H1 (cell line): ENCODE data around the gene MYLK. TPM values are rescaled to one million over a fixed set of nuclear protein-coding genes. Genes with fewer than 3 reads are reported as not detected.

Experiments used
- CTCF ChIA-PET: fragments of 300-600 bp; sonication (Branson Sonifier 250); formaldehyde crosslinking; loops from one replicate; lab custom pipeline; 2021; ENCODE audit not compliant: partially characterized antibody; lab: Charles Lee
- POLR2A ChIA-PET: fragments of 300-600 bp; sonication (Branson Sonifier 250); formaldehyde crosslinking; loops from one replicate; lab custom pipeline; 2021; ENCODE audit warnings: inconsistent platforms; ENCODE audit not compliant: partially characterized antibody; lab: Charles Lee
- DNase-seq, 2 experiments: peaks; one replicate each; pipeline versions ENCODE4 v3.0.0 to v3.0.0-alpha.2; 2010 to 2022; ENCODE audit warnings: low spot score in 2 of 2, low read depth in 1 of 2, mixed read lengths in 1 of 2
- FAIRE-seq: peaks from 2 replicates; lab custom pipeline; 2011; peaks lifted over from hg19 to GRCh38; lab: Jason Lieb, UNC
- H2AFZ ChIP-seq: 2 replicates; pipeline ENCODE4 v1.8.1; 2012; ENCODE audit warnings: low read length, inconsistent platforms
- H2AK5ac ChIP-seq: 2 replicates; pipeline ENCODE4 v1.6.1; 2013; ENCODE audit warnings: low read depth, low read length
- H2BK120ac ChIP-seq: replicated peaks from 2 replicates; pipeline ENCODE3; 2013; ENCODE audit warnings: low read depth, low read length, inconsistent platforms
- H2BK12ac ChIP-seq: 2 replicates; pipeline ENCODE4 v1.6.1; 2013; ENCODE audit warnings: low read depth, low read length
- H2BK15ac ChIP-seq: 2 replicates; pipeline ENCODE4 v1.6.1; 2013; ENCODE audit warnings: low read length
- H2BK20ac ChIP-seq: 2 replicates; pipeline ENCODE4 v1.6.1; 2013; ENCODE audit warnings: low read length
- H2BK5ac ChIP-seq: 2 replicates; pipeline ENCODE4 v1.6.1; 2013; ENCODE audit warnings: low read depth, low read length
- H3K14ac ChIP-seq: 2 replicates; pipeline ENCODE4 v1.6.1; 2013; ENCODE audit warnings: inconsistent platforms; ENCODE audit not compliant: insufficient read length
- H3K18ac ChIP-seq: 2 replicates; pipeline ENCODE4 v1.6.1; 2013; ENCODE audit warnings: low read length; ENCODE audit errors: extremely low read depth
- H3K23ac ChIP-seq: 2 replicates; pipeline ENCODE4 v1.6.1; 2013; ENCODE audit warnings: inconsistent platforms; ENCODE audit not compliant: insufficient read length
- H3K23me2 ChIP-seq: 2 replicates; pipeline ENCODE4 v1.6.1; 2013; ENCODE audit warnings: low read depth, low read length
- H3K27ac ChIP-seq: 2 replicates; pipeline ENCODE4 v1.6.1; 2011; ENCODE audit warnings: low read depth, low read length, inconsistent platforms
- H3K27me3 ChIP-seq, 4 experiments: replicated peaks in 1 of 4; 1 replicate in 1 of 4; 2 replicates in 3 of 4; pipeline versions ENCODE4 v1.6.1 to v1.8.1; 2011 to 2013; ENCODE audit warnings: low read length in 3 of 4, mild to moderate bottlenecking in 3 of 4, inconsistent platforms in 2 of 4, mixed read lengths in 2 of 4, moderate library complexity in 1 of 4; ENCODE audit not compliant: control insufficient read depth in 3 of 4, insufficient read depth in 3 of 4; ENCODE audit errors: extremely low read depth in 1 of 4
- H3K36me3 ChIP-seq, 4 experiments: 2 replicates each; pipeline versions ENCODE4 v1.6.1 to v1.8.1; 2011 to 2013; ENCODE audit warnings: mild to moderate bottlenecking in 4 of 4, low read length in 3 of 4, moderate library complexity in 2 of 4, control low read depth in 1 of 4, inconsistent platforms in 1 of 4; ENCODE audit not compliant: insufficient read depth in 4 of 4, control insufficient read depth in 2 of 4
- H3K4ac ChIP-seq: replicated peaks from 2 replicates; pipeline ENCODE3; 2013; ENCODE audit warnings: low read length, low read depth, mixed read lengths, inconsistent platforms; ENCODE audit not compliant: insufficient read length
- H3K4me1 ChIP-seq, 4 experiments: replicated peaks in 1 of 4; 1 replicate in 1 of 4; 2 replicates in 3 of 4; pipeline versions ENCODE4 v1.6.1 to v1.8.1; 2011 to 2013; ENCODE audit warnings: low read length in 3 of 4, inconsistent platforms in 2 of 4, mixed read lengths in 1 of 4; ENCODE audit not compliant: insufficient read depth in 4 of 4, control insufficient read depth in 3 of 4
- H3K4me2 ChIP-seq, 2 experiments: 2 replicates each; pipeline versions ENCODE4 v1.6.1 to v1.8.1; 2011 to 2013; ENCODE audit warnings: low read depth in 2 of 2, low read length in 2 of 2, control low read depth in 1 of 2, inconsistent platforms in 1 of 2, mild to moderate bottlenecking in 1 of 2; ENCODE audit not compliant: insufficient read depth in 1 of 2
- H3K4me3 ChIP-seq, 4 experiments: fragments of 200-600, 300-600 bp in 1 of 4; sonication (generic), shearing (Covaris generic), sonication (Bioruptor Twin) in 1 of 4; 2 replicates each; pipeline versions ENCODE4 v1.5.1 to v1.8.1; 2011 to 2016; ENCODE audit warnings: low read length in 4 of 4, low read depth in 3 of 4, control low read depth in 2 of 4, inconsistent platforms in 2 of 4, mild to moderate bottlenecking in 2 of 4, mixed read lengths in 1 of 4, moderate library complexity in 1 of 4; ENCODE audit not compliant: insufficient read depth in 2 of 4; ENCODE audit errors: extremely low read depth in 1 of 4
- H3K56ac ChIP-seq: replicated peaks from 2 replicates; pipeline ENCODE3; 2013; ENCODE audit warnings: low read depth, mild to moderate bottlenecking, mixed read lengths, low read length, inconsistent platforms; ENCODE audit not compliant: insufficient read length
- H3K79me1 ChIP-seq: 2 replicates; pipeline ENCODE4 v1.6.1; 2013; ENCODE audit warnings: low read depth, low read length, control low read depth
- H3K79me2 ChIP-seq, 2 experiments: 2 replicates each; pipeline versions ENCODE4 v1.6.1 to v1.8.1; 2012 to 2013; ENCODE audit warnings: low read length in 2 of 2, mild to moderate bottlenecking in 2 of 2, inconsistent platforms in 1 of 2; ENCODE audit not compliant: insufficient read depth in 2 of 2, control insufficient read depth in 1 of 2
- H3K9ac ChIP-seq, 4 experiments: replicated peaks in 1 of 4; 1 replicate in 1 of 4; 2 replicates in 3 of 4; pipeline versions ENCODE4 v1.6.1 to v1.8.1; 2011 to 2013; ENCODE audit warnings: low read depth in 3 of 4, low read length in 3 of 4, control low read depth in 2 of 4, mild to moderate bottlenecking in 2 of 4, moderate library complexity in 2 of 4, inconsistent platforms in 1 of 4; ENCODE audit errors: extremely low read depth in 1 of 4
- H3K9me3 ChIP-seq, 2 experiments: 2 replicates each; pipeline versions ENCODE4 v1.6.1 to v1.8.1; 2012 to 2013; ENCODE audit warnings: mild to moderate bottlenecking in 2 of 2, moderate library complexity in 2 of 2, control low read depth in 1 of 2, inconsistent platforms in 1 of 2, low read depth in 1 of 2, low read length in 1 of 2, mixed read lengths in 1 of 2; ENCODE audit not compliant: insufficient read depth in 2 of 2
- H4K20me1 ChIP-seq, 2 experiments: replicated peaks in 1 of 2; 2 replicates each; pipeline versions ENCODE3 to v1.8.1; 2011 to 2013; ENCODE audit warnings: inconsistent platforms in 2 of 2, low read length in 2 of 2, mild to moderate bottlenecking in 1 of 2; ENCODE audit not compliant: insufficient read depth in 2 of 2, control insufficient read depth in 1 of 2
- H4K5ac ChIP-seq: 2 replicates; pipeline ENCODE4 v1.6.1; 2013; ENCODE audit warnings: low read length, low read depth, mixed read lengths, inconsistent platforms; ENCODE audit not compliant: insufficient read length
- H4K8ac ChIP-seq: 2 replicates; pipeline ENCODE4 v1.8.0; 2013; ENCODE audit warnings: mild to moderate bottlenecking, moderate library complexity, low read length, inconsistent platforms; ENCODE audit not compliant: insufficient read depth; ENCODE audit errors: extremely low read depth
- H4K91ac ChIP-seq: replicated peaks from 2 replicates; pipeline ENCODE3; 2013; ENCODE audit warnings: low read length, mixed read lengths, inconsistent platforms; ENCODE audit not compliant: insufficient read length
- ASH2L ChIP-seq: fragments of 200-600, 300-600 bp; sonication (generic); IDR thresholded peaks from one replicate; pipeline ENCODE4 v1.7.1; 2017; ENCODE audit warnings: low read length
- EP300 ChIP-seq, 2 experiments: IDR thresholded peaks; 1 replicate in 1 of 2; 2 replicates in 1 of 2; pipeline ENCODE4 v1.6.1; 2011 to 2012; ENCODE audit warnings: low read depth in 2 of 2, low read length in 2 of 2, mild to moderate bottlenecking in 2 of 2, borderline replicate concordance in 1 of 2, inconsistent platforms in 1 of 2, moderate library complexity in 1 of 2
- EZH2 ChIP-seq: fragments of 200-600 bp; sonication (generic); IDR thresholded peaks from 2 replicates; pipeline ENCODE4 v1.7.1; 2012; ENCODE audit warnings: low read depth, mild to moderate bottlenecking, moderate library complexity, low read length, inconsistent platforms; ENCODE audit not compliant: severe bottlenecking
- PHF8 ChIP-seq: fragments of 200-600 bp; sonication (generic); conservative IDR thresholded peaks from 2 replicates; pipeline ENCODE4 v1.7.1; 2012; ENCODE audit warnings: low read depth, mild to moderate bottlenecking, inconsistent platforms, low read length, moderate library complexity
- SIN3A ChIP-seq, 2 experiments: IDR thresholded peaks in 1 of 2; conservative IDR thresholded peaks in 1 of 2; 2 replicates each; pipeline ENCODE4 v1.6.1; 2011 to 2012; ENCODE audit warnings: low read length in 2 of 2, improper control_type of control experiment in 1 of 2, low read depth in 1 of 2, mild to moderate bottlenecking in 1 of 2
- SP2 ChIP-seq: IDR thresholded peaks from 2 replicates; pipeline ENCODE4 v1.6.1; 2012; ENCODE audit warnings: mild to moderate bottlenecking, low read length, inconsistent platforms
- SP4 ChIP-seq: IDR thresholded peaks from 2 replicates; pipeline ENCODE4 v1.6.1; 2012; ENCODE audit warnings: low read length, inconsistent platforms
- WGBS, 2 experiments: shearing (Covaris generic) in 1 of 2; methylation state at CpG; one replicate each; pipeline versions ENCODE4 v1.1.6 to v1.1.7; 2013 to 2015; ENCODE audit warnings: low lambda C conversion rate in 2 of 2, mixed read lengths in 2 of 2, inconsistent platforms in 1 of 2, low coverage in 1 of 2, missing lambda C conversion rate in 1 of 2; ENCODE audit not compliant: insufficient replicate concordance in 2 of 2, insufficient coverage in 1 of 2, insufficient read length in 1 of 2; ENCODE audit errors: extremely low coverage in 1 of 2, missing lambda C conversion rate in 1 of 2; 5-methylcytosine and 5-hydroxymethylcytosine counted together
- polyA plus RNA-seq, 7 experiments: library from polyadenylated mRNA; depleted of rRNA in 3 of 7; stranded (reverse) in 5 of 7; unstranded in 2 of 7; fragments of >200 nt in 5 of 7; fragments of 200-250 nt in 2 of 7; gene quantifications; 1 replicate in 5 of 7; 2 replicates in 1 of 7; 4 replicates in 1 of 7; pipeline versions ENCODE4 v1.2.1 to v1.2.3, GENCODE V29; 2011 to 2013; ENCODE audit warnings: missing spikeins in 2 of 7, mixed read lengths in 2 of 7
- total RNA-seq: library from RNA; stranded (reverse); fragmentation: NEBNext Ultra II Directional; extraction: Animal tissue kit (Norgen Biotek cat#: 25700); gene quantifications from 2 replicates; pipeline ENCODE4 v1.2.1, GENCODE V29; 2021
- TF ChIP-seq, protein P1 (sequence below): IDR thresholded peaks from 2 replicates; pipeline ENCODE4 v1.6.1; 2012; ENCODE audit warnings: inconsistent platforms
- TF ChIP-seq, protein P2 (sequence below): IDR thresholded peaks from 2 replicates; pipeline ENCODE4 v1.6.1; 2011; ENCODE audit warnings: low read length, improper control_type of control experiment

MYLK gene
- total and polyA plus RNA-seq, 2 of the 8 experiments (the other 6 are each of a cell fraction or from before 2014, with no cell fraction given) = 11.6 to 21.3 TPM

DNA sequence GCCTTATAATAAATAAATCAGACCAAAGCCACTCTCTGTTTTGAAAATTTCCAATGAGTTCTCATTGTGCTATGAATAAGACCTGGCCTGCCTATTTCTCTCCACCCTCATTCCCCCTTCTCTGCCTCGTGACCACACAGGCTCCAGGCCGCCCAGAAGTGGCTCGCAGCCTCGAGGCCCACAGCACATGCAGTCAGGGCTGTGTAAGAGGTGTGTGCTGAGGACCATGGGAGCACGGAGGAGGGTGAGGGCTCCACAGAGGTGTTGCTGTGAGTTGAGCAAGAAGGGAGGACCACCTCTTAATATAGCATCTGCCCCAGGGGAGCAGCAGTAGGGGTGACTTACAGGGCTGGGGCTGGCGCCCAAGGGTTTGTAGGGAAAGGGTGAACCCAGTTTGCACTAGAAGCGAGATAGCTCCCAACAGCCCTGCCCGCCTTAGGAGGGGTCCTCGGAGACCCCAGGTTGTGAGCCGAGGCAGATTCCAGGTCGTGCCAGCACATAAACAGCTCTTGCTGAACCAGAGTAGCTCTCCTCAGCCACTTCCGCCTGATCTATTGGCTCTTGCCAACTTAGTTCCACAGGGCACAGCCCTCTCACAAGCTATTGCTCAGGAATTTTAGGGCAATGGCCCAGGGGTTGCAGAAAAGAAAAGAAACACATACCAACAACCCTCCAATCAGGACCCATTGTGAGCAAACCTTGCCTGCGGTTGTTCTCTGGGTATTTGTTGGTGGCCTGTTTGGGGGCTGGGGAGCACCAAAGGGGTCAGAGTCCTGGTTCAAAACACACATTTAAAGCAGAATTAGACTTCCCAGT, 117.7 kb downstream of the MYLK start:
- Histone ChIP-seq H3K36me3 (no peaks in the 10 kb centered on the region; a peak in 1 of 8 replicates), H2BK15ac (peak overlapping the region; percentile 73; the same call in 1 of the 2 replicates), H2BK12ac (peak overlapping the region; percentile 45; the same call in 1 of the 2 replicates), H4K91ac (no peak overlapping the region), H3K4me2 (0 out of 4 replicates have a peak overlapping the region, but pooled peaks of 1 of the 2 experiments have one; percentile 4), H3K4me1 (peaks cover 0 to 12% (median 1%) of the 10 kb centered on the region in 4 experiments; a peak in 3 of 7 replicates), H3K4me3 (no peak overlapping the region), H2AK5ac (no peak overlapping the region), H3K23ac (no peak overlapping the region), H4K20me1 (no peaks in the 10 kb centered on the region), H3K23me2 (0 out of 2 replicates have a peak, but pooled peaks cover 2% of the 10 kb centered on the region), H2BK5ac (no peak overlapping the region; the same call in 1 of the 2 replicates), H2BK120ac (no peak overlapping the region), H2BK20ac (0 out of 2 replicates have a peak overlapping the region, but pooled peaks have one; percentile 24), H4K5ac (peak overlapping the region; percentile 21), H4K8ac (no peak overlapping the region), H3K27me3 (no peaks in the 10 kb centered on the region; a peak in 1 of 7 replicates), H3K9ac (no peak overlapping the region), H2AFZ (no peak overlapping the region), H3K79me1 (peaks cover 2% of the 10 kb centered on the region; the same call in 1 of the 2 replicates), H3K4ac (peak overlapping the region; percentile 79), H3K9me3 (no peaks in the 10 kb centered on the region), H3K79me2 (no peaks in the 10 kb centered on the region), H3K27ac (no peak overlapping the region), H3K14ac (no peak overlapping the region), H3K18ac (no peak overlapping the region; the same call in 1 of the 2 replicates), H3K56ac (no peak overlapping the region)
- WGBS, 2 experiments = 81% methylated on average over 13 of the region's 13 CpGs; no CpG with 5 or more reads in 1 of the 2 experiments
- FAIRE-seq = no peak
- peak in 1 of 2 experiments; percentile 51 for DNase-seq
- CTCF ChIA-PET = interaction anchor here (0.6 to 2.7 kb wide), 9 partner anchors 9 to 124 kb away, joined by 3 to 7 read pairs (median 3); no protein-coding TSS in a partner anchor
- POLR2A ChIA-PET = interaction anchor here (0.8 to 1.1 kb wide), 2 partner anchors 24 to 124 kb away, joined by 3 to 4 read pairs; no protein-coding TSS in a partner anchor
- TF ChIP-seq EP300 (IDR thresholded peaks at IDR 0.05; ENCODE audit: borderline replicate concordance in 1 of 2, low read depth in 2 of 2, low read length in 2 of 2) (no peak), ASH2L (peak; percentile 62), PHF8 (no peak), SP4 (no peak), SP2 (no peak), EZH2 (no peak), SIN3A (conservative IDR thresholded peaks at IDR 0.05 in 1 of 2, IDR thresholded peaks at IDR 0.05 in 1 of 2; ENCODE audit: low read depth in 1 of 2, low read length in 2 of 2) (no peak)
- TF ChIP-seq, protein P1, sequence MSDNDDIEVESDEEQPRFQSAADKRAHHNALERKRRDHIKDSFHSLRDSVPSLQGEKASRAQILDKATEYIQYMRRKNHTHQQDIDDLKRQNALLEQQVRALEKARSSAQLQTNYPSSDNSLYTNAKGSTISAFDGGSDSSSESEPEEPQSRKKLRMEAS = peak; percentile 76
- TF ChIP-seq, protein P2, sequence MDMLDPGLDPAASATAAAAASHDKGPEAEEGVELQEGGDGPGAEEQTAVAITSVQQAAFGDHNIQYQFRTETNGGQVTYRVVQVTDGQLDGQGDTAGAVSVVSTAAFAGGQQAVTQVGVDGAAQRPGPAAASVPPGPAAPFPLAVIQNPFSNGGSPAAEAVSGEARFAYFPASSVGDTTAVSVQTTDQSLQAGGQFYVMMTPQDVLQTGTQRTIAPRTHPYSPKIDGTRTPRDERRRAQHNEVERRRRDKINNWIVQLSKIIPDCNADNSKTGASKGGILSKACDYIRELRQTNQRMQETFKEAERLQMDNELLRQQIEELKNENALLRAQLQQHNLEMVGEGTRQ = no peak
